Endothelial cell of umbilical vein (primary cell): ENCODE measurements around the gene SRPK2. TPM values are rescaled to one million over a fixed set of nuclear protein-coding genes. Genes with fewer than 3 reads are reported as not detected.

Experiments used
- BruUV-seq: library from RNA; stranded (reverse); fragments of 400-500 nt; replicated peaks from 2 replicates; lab custom pipeline; 2021; lab: Mats Ljungman, UMichigan
- CTCF ChIA-PET: fragments of 300-600, 350-600 bp; sonication (Branson Sonifier 250); formaldehyde crosslinking; loops from one replicate; lab custom pipeline; 2021; ENCODE audit warnings: antibody characterized with exemption, inconsistent platforms; lab: Charles Lee
- POLR2A ChIA-PET: fragments of 300-600, 350-600 bp; sonication (Branson Sonifier 250); formaldehyde crosslinking; loops from one replicate; lab custom pipeline; 2021; ENCODE audit warnings: antibody characterized with exemption, inconsistent platforms; lab: Charles Lee
- DNase-seq: peaks from one replicate; pipeline ENCODE4 v3.0.0-alpha.2; 2011; ENCODE audit warnings: low read depth, low spot score
- FAIRE-seq: peaks from 2 replicates; lab custom pipeline; 2011; peaks lifted over from hg19 to GRCh38; lab: Jason Lieb, UNC
- H2AFZ ChIP-seq: 2 replicates; pipeline ENCODE4 v1.6.0; 2012; ENCODE audit warnings: low read depth, low read length, control low read depth, inconsistent platforms
- H3K27ac ChIP-seq: 2 replicates; pipeline ENCODE4 v1.5.1; 2011; ENCODE audit warnings: low read depth, mild to moderate bottlenecking, control low read depth, low read length, moderate library complexity; ENCODE audit not compliant: insufficient read depth
- H3K27me3 ChIP-seq, 2 experiments: 2 replicates each; pipeline versions ENCODE4 v1.6.0 to v1.6.1; 2011; ENCODE audit warnings: low read length in 2 of 2, mixed read lengths in 1 of 2; ENCODE audit not compliant: control insufficient read depth in 2 of 2, insufficient read depth in 2 of 2
- H3K36me3 ChIP-seq, 2 experiments: 2 replicates in 1 of 2; 3 replicates in 1 of 2; pipeline ENCODE4 v1.5.1; 2011; ENCODE audit warnings: low read length in 2 of 2, mild to moderate bottlenecking in 1 of 2, moderate library complexity in 1 of 2; ENCODE audit not compliant: control insufficient read depth in 2 of 2, insufficient read depth in 2 of 2; ENCODE audit errors: extremely low read depth in 1 of 2
- H3K4me1 ChIP-seq: 3 replicates; pipeline ENCODE4 v1.5.1; 2011; ENCODE audit warnings: mild to moderate bottlenecking, low read length; ENCODE audit not compliant: control insufficient read depth, insufficient read depth; ENCODE audit errors: extremely low read depth
- H3K4me2 ChIP-seq: 2 replicates; pipeline ENCODE4 v1.6.1; 2011; ENCODE audit warnings: low read length, control low read depth, mixed read lengths; ENCODE audit not compliant: insufficient read depth
- H3K4me3 ChIP-seq, 3 experiments: fragments of 200-600 bp in 1 of 3; sonication (generic), shearing (Covaris generic) in 1 of 3; replicated peaks in 1 of 3; 2 replicates each; pipeline ENCODE4 v1.5.1; 2011 to 2016; ENCODE audit warnings: control low read depth in 3 of 3, low read length in 3 of 3, mild to moderate bottlenecking in 2 of 3, inconsistent platforms in 1 of 3, low read depth in 1 of 3, moderate library complexity in 1 of 3; ENCODE audit not compliant: insufficient read depth in 1 of 3
- H3K79me2 ChIP-seq: 2 replicates; pipeline ENCODE4 v1.6.0; 2012; ENCODE audit warnings: low read length, inconsistent platforms; ENCODE audit not compliant: control insufficient read depth, insufficient read depth
- H3K9ac ChIP-seq: replicated peaks from 2 replicates; pipeline ENCODE3; 2011; ENCODE audit warnings: low read length, control low read depth; ENCODE audit not compliant: insufficient read depth; ENCODE audit errors: extremely low read depth
- H3K9me1 ChIP-seq: replicated peaks from 3 replicates; pipeline ENCODE4 v1.6.0; 2011; ENCODE audit warnings: mild to moderate bottlenecking, low read length; ENCODE audit not compliant: control insufficient read depth, insufficient read depth; ENCODE audit errors: extremely low read depth
- H3K9me3 ChIP-seq: replicated peaks from 2 replicates; pipeline ENCODE4 v1.5.1; 2012; ENCODE audit warnings: low read length, inconsistent platforms; ENCODE audit not compliant: control insufficient read depth, insufficient read depth
- H4K20me1 ChIP-seq: replicated peaks from 2 replicates; pipeline ENCODE3; 2011; ENCODE audit warnings: mild to moderate bottlenecking, low read length; ENCODE audit not compliant: control insufficient read depth, insufficient read depth; ENCODE audit errors: extremely low read depth
- CTCF ChIP-seq, 2 donors: IDR thresholded peaks; 1 replicate in 1 of 2; 2 replicates in 1 of 2; pipeline ENCODE4 v1.5.1; 2011; ENCODE audit warnings: low read length in 2 of 2, mild to moderate bottlenecking in 2 of 2, moderate library complexity in 2 of 2, control low read depth in 1 of 2, inconsistent platforms in 1 of 2, low read depth in 1 of 2; ENCODE audit not compliant: insufficient read depth in 1 of 2; ENCODE audit errors: extremely low read depth in 1 of 2
- FOS ChIP-seq: IDR thresholded peaks from 2 replicates; pipeline ENCODE4 v1.6.1; 2011; ENCODE audit warnings: mild to moderate bottlenecking, low read length, moderate library complexity, borderline replicate concordance; ENCODE audit not compliant: insufficient read depth
- GATA2 ChIP-seq: IDR thresholded peaks from 2 replicates; pipeline ENCODE4 v1.7.0; 2011; ENCODE audit warnings: low read depth, mild to moderate bottlenecking, moderate library complexity, mixed read lengths, low read length; ENCODE audit not compliant: insufficient read length, insufficient read depth
- MYC ChIP-seq: IDR thresholded peaks from one replicate; pipeline ENCODE4 v1.6.1; 2011; ENCODE audit warnings: mild to moderate bottlenecking, low read depth, low read length
- POLR2A ChIP-seq: IDR thresholded peaks from 2 replicates; pipeline ENCODE4 v1.6.1; 2012; ENCODE audit warnings: low read depth, mild to moderate bottlenecking, control low read depth, low read length
- dilution Hi-C: fragments of 300-500 bp; cut with MboI; formaldehyde crosslinking; loops from one replicate; pipeline ENCODE4 v1.15.0; 2019; ENCODE audit warnings: low sequenced_read_pairs; ENCODE audit not compliant: extremely low pct_ligation_motif_present
- intact Hi-C: fragments of 100-400 bp; cut with micrococcal nuclease; formaldehyde crosslinking; loops from one replicate; pipeline ENCODE4 v1.10.0; 2022
- polyA plus RNA-seq, 4 experiments: library from polyadenylated mRNA; depleted of rRNA in 3 of 4; stranded (reverse) in 3 of 4; unstranded in 1 of 4; fragments of >200 nt; gene quantifications; 2 replicates each; pipeline versions ENCODE4 v1.2.1 to v1.2.3, GENCODE V29; 2011 to 2012; ENCODE audit warnings: missing spikeins in 1 of 4
- total RNA-seq: library from RNA; stranded (reverse); gene quantifications from 2 replicates; pipeline ENCODE4 v1.2.3, GENCODE V29; 2021

Gene SRPK2
- total and polyA plus RNA-seq, 2 donors (not counting 3 experiments of a cell fraction or from before 2014, with no cell fraction given) = 13.4 to 55.2 TPM

DNA sequence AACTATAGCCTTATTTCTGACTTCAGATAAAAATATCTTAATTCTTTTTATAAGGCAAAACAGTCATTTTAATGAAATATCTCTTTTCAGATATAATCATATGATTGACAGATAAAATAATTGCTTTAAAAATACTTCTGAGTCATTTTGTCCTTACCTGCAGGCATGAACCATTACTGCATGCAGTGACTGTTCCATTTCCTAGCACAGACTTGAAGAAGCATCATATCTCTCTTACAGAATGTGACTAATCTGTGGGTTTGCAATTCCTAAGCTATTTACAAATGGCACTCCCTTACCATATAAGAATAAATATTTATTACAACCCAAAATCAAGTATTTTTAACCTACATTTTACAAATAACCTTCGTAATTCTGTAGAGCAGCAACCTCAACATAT lies 120.7 kb downstream of the SRPK2 start:
- Histone ChIP-seq H3K79me2 (peaks cover 60% of the 10 kb centered on the region), H3K27me3 (no peaks in the 10 kb centered on the region), H3K4me2 (no peak overlapping the region), H2AFZ (no peak overlapping the region), H3K4me1 (peaks cover 19% of the 10 kb centered on the region), H3K9me1 (no peaks in the 10 kb centered on the region), H4K20me1 (peaks cover 3% of the 10 kb centered on the region), H3K4me3 (no peak overlapping the region), H3K27ac (no peak overlapping the region), H3K36me3 (no peaks in the 10 kb centered on the region), H3K9ac (no peak overlapping the region), H3K9me3 (no peaks in the 10 kb centered on the region)
- dilution Hi-C loops (no loop called here), intact Hi-C loops (no loop called here)
- POLR2A ChIA-PET = no interaction called here
- no peak for FAIRE-seq
- no peak for DNase-seq
- CTCF ChIA-PET = interaction anchor here (0.8 to 1.6 kb wide), 3 partner anchors 15 to 162 kb away, joined by 3 to 6 read pairs (median 4); no protein-coding TSS in a partner anchor
- no TSS peak for BruUV-seq
- TF ChIP-seq CTCF (IDR thresholded peaks at IDR 0.05; ENCODE audit: extremely low read depth in 1 of 2, insufficient read depth in 1 of 2, low read depth in 1 of 2, low read length in 2 of 2) (no peak), MYC (no peak), POLR2A (no peak), FOS (peak; percentile 43)

DNA sequence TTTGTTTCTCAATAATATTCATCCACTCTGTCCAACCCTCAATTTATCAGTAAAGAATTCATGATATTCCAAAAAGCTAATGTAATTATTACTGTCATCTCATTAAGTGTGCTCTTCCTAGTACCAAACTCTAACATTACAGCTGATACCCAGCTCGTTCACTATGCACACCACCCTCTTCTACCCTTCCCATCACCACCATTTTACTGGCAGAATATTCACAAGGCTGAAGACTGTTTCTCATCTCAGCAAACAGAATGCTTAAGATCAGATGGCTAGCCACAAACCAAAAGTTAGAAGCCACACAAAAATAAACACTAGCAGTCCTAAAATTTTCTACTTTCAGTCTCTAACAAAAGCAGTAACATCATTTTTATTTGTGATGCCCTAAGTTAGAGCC lies 121.5 kb downstream of the SRPK2 start:
- H3K4me2 ChIP-seq = no peak overlapping the region
- H3K9ac ChIP-seq = no peak overlapping the region
- no peaks in the 10 kb centered on the region for H3K9me3 ChIP-seq
- peaks cover 19% of the 10 kb centered on the region for H3K4me1 ChIP-seq
- H3K27ac ChIP-seq = no peak overlapping the region
- H4K20me1 ChIP-seq = peaks cover 3% of the 10 kb centered on the region
- H2AFZ ChIP-seq = no peak overlapping the region
- FAIRE-seq = no peak
- H3K4me3 ChIP-seq = no peak overlapping the region
- no peak for TF ChIP-seq GATA2
- TF ChIP-seq POLR2A = no peak
- no peak for DNase-seq
- dilution Hi-C loops (no loop called here), intact Hi-C loops (no loop called here)
- ChIA-PET CTCF (interaction anchor here (0.8 kb wide), 1 partner anchor 16 kb away, joined by 3 read pairs; no protein-coding TSS in a partner anchor), POLR2A (no interaction called here)
- peaks cover 58% of the 10 kb centered on the region for H3K79me2 ChIP-seq
- no TSS peak for BruUV-seq
- H3K36me3 ChIP-seq = no peaks in the 10 kb centered on the region
- no peaks in the 10 kb centered on the region for H3K27me3 ChIP-seq
- no peaks in the 10 kb centered on the region for H3K9me1 ChIP-seq
